ENCODE results near the gene ZNF787.

GRCh38 chr19:56116606-56117005, 4.5 kb downstream of the ZNF787 start:
- TF ChIP-seq CTCF (IDR thresholded peaks at IDR 0.05) (no peak), TCF7L2 (IDR thresholded peaks at IDR 0.05; ENCODE audit: low read depth, low read length) (no peak), POLR2AphosphoS5 (IDR thresholded peaks at IDR 0.05; ENCODE audit: low read depth, low read length) (no peak), REST (IDR thresholded peaks at IDR 0.05; ENCODE audit: insufficient read depth in 1 of 2, low read depth in 2 of 2, low read length in 1 of 2) (no peak), SIN3A (IDR thresholded peaks at IDR 0.05; ENCODE audit: borderline replicate concordance, insufficient read depth, low read depth, low read length) (no peak)

Data from Panc1 (cell line).